ENCODE results near the gene SMAP1. TPM values are rescaled to one million over a fixed set of nuclear protein-coding genes. Genes with fewer than 3 reads are reported as not detected.

Gene SMAP1
- total RNA-seq, 4 donors from 2014 or later = 27.3 to 33.9 (median 32.4) TPM

DNA sequence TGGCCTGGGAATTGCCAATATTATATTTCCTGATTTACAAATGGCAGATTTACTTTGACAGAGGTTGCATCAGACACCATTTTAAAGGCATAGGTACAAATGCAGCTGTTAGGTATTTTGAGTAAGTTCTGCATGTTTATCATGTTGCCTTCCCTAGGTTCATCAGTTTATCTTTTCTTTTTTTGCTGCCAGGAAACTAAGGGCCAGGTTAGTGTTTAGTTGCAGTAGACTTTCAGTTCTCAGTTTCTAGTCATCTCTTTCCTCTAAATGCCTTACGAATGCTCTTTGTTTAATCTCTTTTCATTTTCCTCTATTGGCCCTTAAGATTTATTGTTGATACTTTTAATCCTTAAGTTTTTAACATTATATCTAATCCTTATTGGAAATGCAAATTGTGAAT, 129.9 kb downstream of the SMAP1 start:
- Histone ChIP-seq H3K4me3 (replicated peaks in 1 of 3) (no peak overlapping the region), H3K9me3 (no peaks in the 10 kb centered on the region), H3K36me3 (no peaks in the 10 kb centered on the region), H3K4me1 (no peaks in the 10 kb centered on the region), H3K27ac (no peak overlapping the region), H3K27me3 (no peaks in the 10 kb centered on the region)
- no peak for DNase-seq
- 89 to 96% methylated on average over 1 of the region's 1 CpG for WGBS, 2 donors
- intact Hi-C loops (cut with DNase I) = no loop called here
- TF ChIP-seq CTCF (IDR thresholded peaks at IDR 0.05) (no peak), POLR2A (IDR thresholded peaks at IDR 0.05) (no peak)

DNA sequence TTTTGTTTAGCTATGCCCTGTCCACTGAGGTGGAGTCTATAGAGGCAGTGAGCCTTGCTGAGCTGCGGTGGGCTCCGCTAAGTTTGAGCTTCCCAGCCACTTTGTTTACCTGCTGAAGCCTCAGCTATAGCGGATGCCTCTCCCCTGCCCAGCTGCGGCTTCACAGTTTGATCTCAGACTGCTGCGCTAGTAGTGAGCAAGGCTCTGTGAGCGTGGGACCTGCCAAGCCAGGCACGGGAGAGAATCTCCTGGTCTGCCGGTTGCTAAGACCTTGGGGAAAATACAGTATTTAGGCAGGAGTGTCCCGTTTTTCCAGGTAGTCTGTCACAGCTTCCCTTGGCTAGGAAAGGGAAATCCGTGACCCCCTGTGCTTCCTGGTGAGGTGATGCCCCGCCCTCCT, 138.4 kb downstream of the SMAP1 start:
- WGBS, 2 donors = 95 to 98% methylated on average over 9 to 11 of the region's 11 CpGs
- peaks cover 4 to 9% of the 10 kb centered on the region in 2 donors for H3K36me3 ChIP-seq
- H3K9me3 ChIP-seq = no peaks in the 10 kb centered on the region
- H3K4me3 ChIP-seq (replicated peaks in 1 of 3) = no peak overlapping the region
- H3K4me1 ChIP-seq = no peaks in the 10 kb centered on the region
- H3K27ac ChIP-seq = no peak overlapping the region
- no peak for DNase-seq
- intact Hi-C loops (cut with DNase I) = no loop called here
- no peaks in the 10 kb centered on the region for H3K27me3 ChIP-seq
- TF ChIP-seq CTCF (IDR thresholded peaks at IDR 0.05) (no peak), POLR2A (IDR thresholded peaks at IDR 0.05) (no peak)

GRCh38 chr6:70811788-70812187, 144.1 kb downstream of the SMAP1 start:
- Histone ChIP-seq H3K36me3 (no peaks in the 10 kb centered on the region), H3K4me3 (replicated peaks in 1 of 3) (no peak overlapping the region), H3K9me3 (no peaks in the 10 kb centered on the region), H3K27ac (no peak overlapping the region), H3K27me3 (no peaks in the 10 kb centered on the region), H3K4me1 (peaks cover 0 to 3% of the 10 kb centered on the region in 2 donors)
- intact Hi-C loops (cut with DNase I) = no loop called here
- WGBS, 2 donors = 93 to 94% methylated on average over 6 of the region's 6 CpGs
- no peak for TF ChIP-seq POLR2A (IDR thresholded peaks at IDR 0.05)
- no peak for TF ChIP-seq CTCF (IDR thresholded peaks at IDR 0.05)
- DNase-seq = no peak

GRCh38 chr6:70813885-70814284, 146.2 kb downstream of the SMAP1 start:
- TF ChIP-seq POLR2A (IDR thresholded peaks at IDR 0.05) = no peak
- TF ChIP-seq CTCF (IDR thresholded peaks at IDR 0.05) = no peak
- intact Hi-C loops (cut with DNase I) = no loop called here
- Histone ChIP-seq H3K36me3 (no peaks in the 10 kb centered on the region), H3K27ac (no peak overlapping the region), H3K27me3 (no peaks in the 10 kb centered on the region), H3K4me1 (peaks cover 0 to 3% of the 10 kb centered on the region in 2 donors), H3K4me3 (replicated peaks in 1 of 3) (no peak overlapping the region), H3K9me3 (no peaks in the 10 kb centered on the region)
- DNase-seq = no peak
- WGBS, 2 donors = 89 to 90% methylated on average over 3 of the region's 3 CpGs

DNA sequence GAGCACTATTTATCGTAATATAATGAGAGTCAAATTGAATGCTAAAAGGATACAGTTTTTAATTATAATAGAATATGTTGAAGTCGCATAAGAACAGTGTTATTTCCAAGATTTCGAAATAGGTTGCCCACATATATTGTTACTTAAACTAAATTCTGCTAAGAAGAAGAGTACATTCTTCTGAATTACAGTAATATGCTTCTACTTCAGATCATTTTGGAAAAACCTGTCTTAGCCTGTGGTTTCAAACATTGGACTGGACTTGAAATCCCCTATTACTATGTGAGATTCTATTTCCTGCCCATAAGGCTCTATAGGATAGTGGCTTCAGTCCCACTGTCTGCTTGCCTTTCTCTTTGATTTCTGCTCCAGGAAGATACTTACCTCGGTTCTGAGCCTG, 152.0 kb downstream of the SMAP1 start:
- DNase-seq = no peak
- Histone ChIP-seq H3K27me3 (no peaks in the 10 kb centered on the region), H3K36me3 (no peaks in the 10 kb centered on the region), H3K9me3 (no peaks in the 10 kb centered on the region), H3K27ac (no peak overlapping the region), H3K4me1 (no peaks in the 10 kb centered on the region), H3K4me3 (replicated peaks in 1 of 3) (no peak overlapping the region)
- WGBS, 2 donors = 93 to 96% methylated on average over 4 of the region's 4 CpGs
- TF ChIP-seq CTCF (IDR thresholded peaks at IDR 0.05) (no peak), POLR2A (IDR thresholded peaks at IDR 0.05) (no peak)
- intact Hi-C loops (cut with DNase I) = no loop called here

All from thyroid gland (tissue), 4 donors.